Measurements from ENCODE around the gene PRR11. TPM values are rescaled to one million over a fixed set of nuclear protein-coding genes. Genes with fewer than 3 reads are reported as not detected.

PRR11 gene
- total and polyA plus RNA-seq, 2 experiments from 2014 or later, result 3.6 to 3.8 TPM

GRCh38 chr17:59167571-59168001 is 12.0 kb downstream of the PRR11 start:
- Histone ChIP-seq H3K9me3 (ENCODE audit: low read depth) (no peaks in the 10 kb centered on the region), H3K4me3 (no peak overlapping the region), H3K4me2 (no peak overlapping the region), H3K27me3 (no peaks in the 10 kb centered on the region), H3K9me2 (replicated peaks; ENCODE audit: insufficient read depth) (no peaks in the 10 kb centered on the region), H3K4me1 (ENCODE audit: insufficient read depth) (no peaks in the 10 kb centered on the region), H3K27ac (no peak overlapping the region), H3K79me2 (peaks cover 25% of the 10 kb centered on the region), H3K36me3 (replicated peaks; ENCODE audit: insufficient read depth, low read depth) (no peaks in the 10 kb centered on the region), H4K20me1 (ENCODE audit: insufficient read depth, poor library complexity, severe bottlenecking) (no peaks in the 10 kb centered on the region), H2AFZ (no peak overlapping the region)
- TF ChIP-seq EZH2phosphoT487 (IDR thresholded peaks at IDR 0.05; ENCODE audit: low read depth, severe bottlenecking, unreplicated experiment) (no peak), EZH2 (IDR thresholded peaks at IDR 0.05; ENCODE audit: borderline replicate concordance) (no peak), CTCF (IDR thresholded peaks at IDR 0.05; ENCODE audit: poor library complexity) (no peak)
- WGBS (ENCODE audit: low lambda C conversion rate, missing lambda C conversion rate), result 98% methylated on average over 2 of the region's 2 CpGs
- DNase-seq (ENCODE audit: low spot score), result no peak

DNA sequence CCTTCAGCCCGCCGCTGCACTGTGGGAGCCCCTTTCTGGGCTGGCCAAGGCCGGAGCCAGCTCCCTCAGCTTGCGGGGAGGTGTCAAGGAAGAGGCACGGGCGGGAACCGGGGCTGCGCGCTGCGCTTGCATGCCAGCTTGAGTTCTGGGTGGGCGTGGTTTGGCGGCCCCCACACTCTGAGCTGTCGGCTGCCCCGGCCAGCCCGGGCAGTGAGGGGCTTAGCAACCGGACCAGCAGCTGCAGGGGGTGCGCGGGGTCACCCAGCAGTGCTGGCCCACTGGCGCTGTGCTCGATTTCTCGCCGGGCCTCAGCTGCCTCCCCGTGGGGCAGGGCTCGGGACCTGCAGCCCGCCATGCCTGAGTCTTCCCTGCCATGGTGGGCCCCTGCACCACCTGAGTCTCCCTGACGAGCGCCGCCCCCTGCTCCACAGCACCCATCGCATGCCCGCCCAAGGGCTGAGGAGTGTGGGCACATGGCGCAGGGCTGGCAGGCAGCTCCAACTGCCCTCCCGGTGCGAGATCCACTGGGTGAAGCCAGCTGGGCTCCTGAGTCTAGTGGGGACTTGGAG is 17.0 kb downstream of the PRR11 start:
- no peaks in the 10 kb centered on the region for H3K36me3 ChIP-seq (replicated peaks; ENCODE audit: insufficient read depth, low read depth)
- no peak for DNase-seq (ENCODE audit: low spot score)
- no peak overlapping the region for H3K4me2 ChIP-seq
- H3K9me3 ChIP-seq (ENCODE audit: low read depth), result no peaks in the 10 kb centered on the region
- no peak overlapping the region for H2AFZ ChIP-seq
- H3K9me2 ChIP-seq (replicated peaks; ENCODE audit: insufficient read depth), result no peaks in the 10 kb centered on the region
- TF ChIP-seq EZH2phosphoT487 (IDR thresholded peaks at IDR 0.05; ENCODE audit: low read depth, severe bottlenecking, unreplicated experiment), result no peak
- TF ChIP-seq CTCF (IDR thresholded peaks at IDR 0.05; ENCODE audit: poor library complexity), result no peak
- no peak for TF ChIP-seq EZH2 (IDR thresholded peaks at IDR 0.05; ENCODE audit: borderline replicate concordance)
- H3K27me3 ChIP-seq, result no peaks in the 10 kb centered on the region
- no peaks in the 10 kb centered on the region for H3K4me1 ChIP-seq (ENCODE audit: insufficient read depth)
- peaks cover 13% of the 10 kb centered on the region for H3K79me2 ChIP-seq
- no peaks in the 10 kb centered on the region for H4K20me1 ChIP-seq (ENCODE audit: insufficient read depth, poor library complexity, severe bottlenecking)
- no peak overlapping the region for H3K27ac ChIP-seq
- 96% methylated on average over 26 of the region's 33 CpGs for WGBS (ENCODE audit: low lambda C conversion rate, missing lambda C conversion rate)
- no peak overlapping the region for H3K4me3 ChIP-seq

DNA sequence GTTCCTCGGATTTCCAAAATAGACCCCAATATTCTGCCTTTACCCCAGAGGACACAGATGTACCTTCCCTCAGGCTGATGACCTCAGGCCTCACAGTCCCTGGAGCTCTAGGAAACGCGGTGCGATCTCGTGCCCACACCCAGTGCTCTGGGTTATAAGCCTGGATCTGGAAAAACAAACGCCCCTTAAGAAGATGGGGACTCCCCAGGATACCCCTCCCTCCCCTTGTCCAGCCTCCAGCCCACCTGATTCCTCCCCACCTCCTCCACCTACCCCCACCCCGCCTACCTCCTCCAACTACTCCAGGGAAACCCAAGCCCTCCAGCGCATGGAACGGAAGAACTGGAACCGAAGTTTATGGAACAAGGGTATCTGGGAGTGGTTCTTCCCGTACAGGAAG is 19.1 kb downstream of the PRR11 start:
- Histone ChIP-seq H3K27me3 (no peaks in the 10 kb centered on the region), H3K4me3 (no peak overlapping the region), H3K4me2 (no peak overlapping the region), H3K9me2 (replicated peaks; ENCODE audit: insufficient read depth) (no peaks in the 10 kb centered on the region), H3K4me1 (ENCODE audit: insufficient read depth) (no peaks in the 10 kb centered on the region), H3K79me2 (no peaks in the 10 kb centered on the region), H2AFZ (no peak overlapping the region), H3K27ac (no peak overlapping the region), H3K36me3 (replicated peaks; ENCODE audit: insufficient read depth, low read depth) (no peaks in the 10 kb centered on the region), H3K9me3 (ENCODE audit: low read depth) (no peaks in the 10 kb centered on the region), H4K20me1 (ENCODE audit: insufficient read depth, poor library complexity, severe bottlenecking) (no peaks in the 10 kb centered on the region)
- TF ChIP-seq EZH2 (IDR thresholded peaks at IDR 0.05; ENCODE audit: borderline replicate concordance) (no peak), CTCF (IDR thresholded peaks at IDR 0.05; ENCODE audit: poor library complexity) (no peak), EZH2phosphoT487 (IDR thresholded peaks at IDR 0.05; ENCODE audit: low read depth, severe bottlenecking, unreplicated experiment) (no peak)
- 93% methylated on average over 9 of the region's 11 CpGs for WGBS (ENCODE audit: low lambda C conversion rate, missing lambda C conversion rate)
- DNase-seq (ENCODE audit: low spot score), result no peak
